LoVo (cell line): ENCODE measurements around the gene HERPUD1.
"Not testable (repeated sequence)": the region's sequence is repeated elsewhere in the genome, so short reads cannot be mapped to it uniquely, and the experiment has no call there.

Experiments
- DNase-seq: peaks from one replicate; pipeline ENCODE4 v3.0.0-alpha.2; 2016; ENCODE audit warnings: low spot score

HERPUD1 gene

GRCh38 chr16:56931892-56932720, at the start of gene HERPUD1:
Gene HERPUD1, plus strand, starts transcription at chr16:56932142. Its CDS starts 103 bp downstream, at chr16:56932245.
- peak; percentile 99 for DNase-seq

GRCh38 chr16:56883586-56883985, 48.4 kb upstream of the HERPUD1 start:
- DNase-seq, result no peak

- DNase-seq, result no peak
These were observed 47.8 kb upstream of the HERPUD1 start for GRCh38 chr16:56884026-56884582.

DNA sequence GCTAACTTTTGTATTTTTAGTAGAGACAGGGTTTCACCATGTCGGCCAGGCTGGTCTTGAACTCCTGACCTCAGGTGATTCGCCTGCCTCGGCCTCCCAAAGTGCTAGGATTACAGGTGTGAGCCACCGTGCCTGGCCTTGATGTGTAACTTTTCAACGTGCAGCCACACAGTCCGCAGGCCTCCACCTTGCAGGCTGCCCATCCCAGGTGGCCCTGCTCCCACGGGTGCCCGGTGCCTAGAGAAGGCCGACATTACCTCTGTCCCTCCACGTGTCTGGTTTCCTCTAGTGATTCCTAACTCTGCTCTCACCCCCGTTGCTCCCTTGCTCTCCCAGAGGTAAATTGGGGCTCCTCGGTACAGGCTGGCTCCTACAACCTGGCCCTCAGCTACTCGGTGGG, 47.0 kb upstream of the HERPUD1 start:
- not testable (repeated sequence) for DNase-seq

GRCh38 chr16:56885446-56886162, 46.3 kb upstream of the HERPUD1 start:
- no peak for DNase-seq

DNA sequence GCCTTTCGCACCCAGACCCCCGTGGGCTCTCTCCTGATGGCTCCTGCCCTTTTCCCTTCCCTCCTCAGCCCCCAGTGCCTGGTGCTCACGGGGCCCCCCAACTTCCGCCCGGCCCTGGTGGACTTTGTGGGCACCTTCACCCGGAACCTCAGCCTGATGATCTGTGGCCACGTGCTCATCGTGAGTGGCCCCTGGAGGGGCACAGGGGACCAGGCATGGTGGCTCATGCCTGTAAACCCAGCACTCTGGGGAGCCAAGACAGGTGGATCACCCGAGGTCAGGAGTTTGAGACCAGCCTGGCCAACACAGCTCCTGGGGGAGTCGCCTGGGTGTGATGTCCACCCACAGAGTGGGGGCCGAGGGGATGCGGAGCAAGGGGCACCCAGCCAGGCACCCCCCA, 45.6 kb upstream of the HERPUD1 start:
- no peak for DNase-seq

- DNase-seq, result no peak
These were observed 45.1 kb upstream of the HERPUD1 start for GRCh38 chr16:56886826-56887225.

DNA sequence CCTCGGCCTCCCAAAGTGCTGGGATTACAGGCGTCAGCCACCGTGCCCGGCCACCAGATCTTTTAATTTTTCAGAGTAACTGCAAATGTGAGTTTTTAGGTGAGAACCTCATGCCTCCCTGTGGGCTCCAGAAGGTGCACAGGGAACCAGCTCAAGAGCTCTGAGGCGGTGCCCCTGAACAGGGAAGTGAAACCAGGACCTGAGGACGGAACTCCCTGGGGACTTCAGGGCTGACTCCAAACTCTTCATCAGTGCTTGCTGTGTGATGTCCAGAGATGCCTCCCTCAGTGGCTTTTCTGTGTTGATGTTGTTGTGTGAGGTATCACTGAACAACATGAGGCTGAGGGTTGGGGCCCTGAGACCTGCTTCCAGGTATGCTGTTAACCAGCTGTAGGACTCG, 43.1 kb upstream of the HERPUD1 start:
- no peak for DNase-seq

DNA sequence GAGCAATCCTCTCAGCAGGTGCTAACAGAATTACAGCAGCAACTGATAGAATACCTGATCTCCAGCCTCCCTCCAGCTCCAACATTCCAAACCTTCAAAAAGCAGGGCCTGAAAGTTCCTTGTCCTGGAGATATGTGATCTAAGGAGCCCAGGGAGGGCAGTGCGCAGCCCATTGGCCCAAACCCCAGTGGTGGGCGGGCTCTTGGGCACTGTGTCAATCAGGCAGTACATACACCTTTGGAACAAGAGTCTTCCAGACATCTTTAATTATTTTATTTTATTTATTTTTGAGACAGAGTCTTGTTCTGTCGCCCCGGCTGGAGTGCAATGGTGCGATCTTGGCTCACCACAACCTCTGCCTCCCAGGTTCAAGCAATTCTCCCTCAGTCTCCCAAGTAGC, 42.7 kb upstream of the HERPUD1 start:
- no peak for DNase-seq

DNA sequence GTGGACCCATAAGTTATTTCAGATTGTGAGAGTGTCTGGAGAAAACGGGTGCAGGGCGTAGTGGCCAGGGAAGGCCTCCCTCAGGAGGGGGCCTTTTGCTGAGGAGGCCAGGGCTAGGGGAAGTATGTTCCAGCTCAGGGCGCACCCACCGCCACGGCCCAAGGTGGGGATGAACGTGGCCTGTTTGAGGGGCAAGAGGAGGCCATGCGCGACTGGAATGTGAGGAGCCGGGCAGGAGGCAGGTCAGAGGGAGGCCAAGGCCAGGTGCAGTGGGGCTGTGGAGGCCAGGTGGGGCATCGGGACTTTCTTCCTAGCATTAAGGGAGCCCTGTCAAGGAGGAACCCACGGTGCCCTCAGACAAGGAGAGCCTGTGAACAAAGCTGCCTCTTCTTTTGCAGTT, 40.3 kb upstream of the HERPUD1 start:
- no peak for DNase-seq

GRCh38 chr16:56892705-56893104, 39.2 kb upstream of the HERPUD1 start:
- no peak for DNase-seq

DNA sequence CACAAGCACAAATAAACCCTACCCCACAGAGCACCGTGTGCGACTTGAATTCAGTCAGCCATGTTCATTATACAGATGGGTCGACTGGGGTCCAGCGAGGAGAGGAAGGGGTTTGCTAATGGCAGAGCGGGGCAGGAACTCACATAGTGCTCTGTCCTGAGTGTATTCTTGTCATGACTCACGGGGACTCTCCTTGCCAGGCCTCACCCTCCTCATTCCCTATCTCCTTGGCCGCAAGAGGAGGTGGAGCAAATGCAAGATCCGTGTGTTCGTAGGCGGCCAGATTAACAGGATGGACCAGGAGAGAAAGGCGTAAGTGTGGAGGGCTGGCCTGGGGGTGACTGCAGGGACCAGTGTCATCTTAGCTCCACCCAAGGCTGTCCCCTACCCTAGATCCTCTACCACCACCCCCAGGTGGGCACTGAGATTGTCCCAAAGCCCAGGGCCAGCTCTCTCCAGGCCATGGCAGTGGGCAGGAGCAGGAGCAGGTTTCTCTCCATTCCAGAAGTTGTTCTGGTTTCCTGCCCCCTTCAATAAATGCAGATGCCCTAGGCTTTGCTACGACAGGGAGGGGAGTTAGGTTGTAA, 37.5 kb upstream of the HERPUD1 start:
- no peak for DNase-seq

DNA sequence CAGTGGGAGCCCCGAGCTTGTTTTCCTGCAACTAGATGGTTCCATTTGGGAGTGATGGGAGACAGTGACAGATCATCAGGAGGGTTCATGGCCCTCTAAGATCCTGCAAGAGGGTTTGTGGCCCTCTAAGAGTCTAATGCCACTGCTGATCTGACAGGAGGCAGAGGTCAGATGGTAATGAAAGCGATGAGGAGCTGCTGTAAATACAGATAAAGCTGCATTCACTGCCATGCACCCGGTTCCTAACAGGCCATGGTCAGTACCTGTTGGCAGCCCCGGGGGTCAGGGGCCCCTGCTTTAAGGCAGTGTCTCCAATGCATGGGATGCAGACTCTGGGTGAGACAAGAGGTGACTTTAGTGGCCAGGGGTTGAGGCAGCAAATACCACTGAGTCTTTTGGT, 36.1 kb upstream of the HERPUD1 start:
- DNase-seq, result no peak

DNA sequence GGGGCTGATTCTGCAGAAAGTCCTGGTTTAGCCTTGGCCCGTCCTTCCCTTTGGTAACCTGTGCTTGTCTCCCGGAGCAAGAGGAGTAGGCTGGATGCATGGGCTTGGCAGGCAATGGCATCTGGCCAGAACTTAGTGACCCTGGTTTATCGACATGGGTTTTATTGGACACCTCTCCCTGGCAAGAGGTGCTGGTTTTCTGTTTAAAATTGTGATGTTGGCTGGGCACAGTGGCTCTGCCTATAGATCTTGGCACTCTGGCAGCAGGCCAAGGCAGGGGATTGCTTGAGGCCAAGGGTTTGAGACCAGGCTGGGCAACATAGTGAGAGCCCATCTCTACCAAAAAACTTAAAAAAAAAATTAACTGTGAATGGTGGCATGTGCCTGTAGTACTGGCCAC, 35.7 kb upstream of the HERPUD1 start:
- no peak for DNase-seq

DNA sequence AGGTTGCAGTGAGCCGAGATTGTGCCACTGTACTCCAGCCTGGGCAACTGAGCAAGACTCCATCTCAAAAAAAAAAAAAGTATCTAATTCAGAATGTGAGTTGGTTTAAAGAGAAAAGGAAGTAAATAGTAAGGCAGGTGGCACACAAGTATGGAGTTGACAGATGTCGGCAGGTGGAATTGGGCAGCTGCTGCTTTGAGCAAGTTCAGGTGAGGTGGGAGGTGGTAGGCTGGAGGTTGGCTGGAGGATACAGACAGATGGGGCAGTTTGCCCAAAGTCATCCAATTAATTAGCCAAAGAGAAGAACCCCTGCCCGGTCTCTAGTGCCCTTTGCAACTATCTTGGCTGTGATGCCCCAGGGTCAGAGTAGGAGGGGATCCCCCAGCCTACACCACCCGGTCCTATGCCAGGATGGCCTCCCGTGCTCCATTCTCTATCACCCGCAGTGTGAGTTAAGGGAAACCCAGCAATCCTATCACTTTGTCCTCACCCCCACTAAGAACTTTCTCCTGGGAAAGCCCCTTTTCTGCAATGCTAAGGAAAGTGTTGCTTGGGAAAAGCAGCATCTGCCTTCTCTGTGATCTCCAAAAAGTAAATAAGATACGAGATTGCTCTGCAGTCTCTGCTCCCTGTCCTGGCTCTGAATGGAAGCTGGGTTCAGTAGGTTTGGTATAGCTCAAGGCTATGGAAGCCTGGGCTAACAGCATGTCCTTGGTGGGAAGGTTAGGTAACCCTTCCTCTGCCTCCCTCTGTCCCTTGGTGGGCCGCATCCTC, 34.7 kb upstream of the HERPUD1 start:
- no peak for DNase-seq

DNA sequence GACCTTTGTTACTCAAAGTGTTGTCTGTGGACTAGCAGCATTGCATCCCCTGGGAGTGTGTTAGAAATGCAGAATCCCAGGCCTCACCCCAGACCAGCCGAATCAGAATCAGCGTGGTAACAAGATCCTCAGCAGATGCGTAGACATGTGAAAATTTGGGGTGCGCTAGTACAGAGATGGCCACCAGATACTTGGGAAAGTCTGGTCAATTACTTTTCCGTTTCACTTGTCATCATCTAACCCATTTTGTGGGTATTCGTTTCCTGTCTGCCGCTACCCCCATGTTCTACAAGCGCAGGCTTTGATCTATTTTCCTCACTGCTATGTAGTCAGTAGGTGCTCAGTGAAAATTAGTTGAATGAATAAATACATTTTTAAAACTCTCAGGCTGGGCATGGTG, 33.1 kb upstream of the HERPUD1 start:
- no peak for DNase-seq

GRCh38 chr16:56903866-56904265, 28.1 kb upstream of the HERPUD1 start:
- no peak for DNase-seq

- DNase-seq, result no peak
These were observed 24.5 kb upstream of the HERPUD1 start for GRCh38 chr16:56907401-56907800.

GRCh38 chr16:56909527-56909979, 22.4 kb upstream of the HERPUD1 start:
- DNase-seq, result no peak

- DNase-seq, result no peak
These were observed 21.8 kb upstream of the HERPUD1 start for GRCh38 chr16:56910112-56910511.

DNA sequence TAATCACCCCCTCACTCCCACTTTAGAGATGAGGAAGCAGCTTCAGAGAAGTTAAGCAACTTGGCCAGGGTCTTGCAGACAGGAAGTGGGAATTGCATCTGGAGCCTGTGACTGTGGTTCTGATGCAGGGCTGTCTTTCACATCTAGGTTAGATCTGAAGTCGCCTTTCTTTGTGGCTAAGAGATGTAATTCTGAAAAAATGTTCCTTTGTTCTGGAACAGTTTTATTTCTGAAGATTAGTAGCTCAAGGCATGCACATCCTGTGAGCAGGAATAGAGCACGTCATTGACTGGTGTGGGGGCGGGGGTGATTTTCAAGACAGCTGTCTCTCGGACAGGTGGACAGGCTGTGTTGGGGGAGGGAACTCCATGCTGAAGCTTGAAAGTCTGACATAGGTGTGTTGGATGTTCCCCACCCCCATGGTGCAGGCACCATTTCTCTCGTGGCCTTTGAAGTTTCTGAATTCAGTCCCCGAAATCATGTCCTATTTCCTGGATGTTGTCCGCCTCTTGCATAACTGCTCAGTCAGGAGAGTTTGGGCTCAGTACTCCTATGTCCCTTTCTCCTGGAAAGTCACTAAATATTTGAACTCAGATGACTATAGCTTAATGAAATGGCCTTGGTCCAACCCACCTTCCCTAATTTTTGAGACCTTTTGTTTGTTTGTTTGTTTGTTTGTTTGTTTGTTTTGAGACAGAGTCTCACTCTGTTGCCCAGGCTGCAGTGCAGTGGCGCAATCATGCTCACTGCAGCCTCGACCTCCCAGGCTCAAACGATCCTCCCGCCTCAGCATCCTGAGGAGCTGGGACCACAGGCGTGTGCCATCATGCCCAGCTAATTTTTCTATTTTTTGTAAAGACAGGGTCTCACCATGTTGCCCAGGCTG, 21.0 kb upstream of the HERPUD1 start:
- DNase-seq, result no peak
